ENCODE data around the gene TENM3.

Gene TENM3

GRCh38 chr4:182250446-182250845 lies 7.2 kb downstream of the TENM3 start:
- no peak for ATAC-seq
- no peak for TF ChIP-seq ZNF70 (CRISPR knock-in tag; IDR thresholded peaks at IDR 0.05)
- TF ChIP-seq ARNTL (CRISPR knock-in tag; IDR thresholded peaks at IDR 0.05; ENCODE audit: borderline replicate concordance, low read depth), result no peak
- no peak for TF ChIP-seq GLIS3 (CRISPR knock-in tag; IDR thresholded peaks at IDR 0.05)
- TF ChIP-seq CSDC2 (CRISPR knock-in tag; IDR thresholded peaks at IDR 0.05), result no peak
- no peak for TF ChIP-seq ZC3H10 (CRISPR knock-in tag; IDR thresholded peaks at IDR 0.05)
- no peak for TF ChIP-seq PATZ1 (CRISPR knock-in tag; IDR thresholded peaks at IDR 0.05; ENCODE audit: borderline replicate concordance)
- no peak for TF ChIP-seq POU6F1 (CRISPR knock-in tag; IDR thresholded peaks at IDR 0.05; ENCODE audit: borderline replicate concordance, low read depth)
- TF ChIP-seq CREB5 (CRISPR knock-in tag; IDR thresholded peaks at IDR 0.05; ENCODE audit: low read depth), result no peak

- no peak for TF ChIP-seq OSR1 (CRISPR knock-in tag; IDR thresholded peaks at IDR 0.05)
- TF ChIP-seq TOX (CRISPR knock-in tag; IDR thresholded peaks at IDR 0.05; ENCODE audit: borderline replicate concordance), result no peak
- no peak for TF ChIP-seq GLIS3 (CRISPR knock-in tag; IDR thresholded peaks at IDR 0.05)
- no peak for TF ChIP-seq ZC3H10 (CRISPR knock-in tag; IDR thresholded peaks at IDR 0.05)
- TF ChIP-seq SNAI2 (CRISPR knock-in tag; IDR thresholded peaks at IDR 0.05), result no peak
- no peak for TF ChIP-seq PPARA (CRISPR knock-in tag; IDR thresholded peaks at IDR 0.05; ENCODE audit: borderline replicate concordance)
- no peak for TF ChIP-seq CSDC2 (CRISPR knock-in tag; IDR thresholded peaks at IDR 0.05)
- no peak for TF ChIP-seq PATZ1 (CRISPR knock-in tag; IDR thresholded peaks at IDR 0.05; ENCODE audit: borderline replicate concordance)
- no peak for TF ChIP-seq ZNF8 (CRISPR knock-in tag; IDR thresholded peaks at IDR 0.05)
- no peak for TF ChIP-seq CREB5 (CRISPR knock-in tag; IDR thresholded peaks at IDR 0.05; ENCODE audit: low read depth)
- no peak for TF ChIP-seq BACH2 (CRISPR knock-in tag; IDR thresholded peaks at IDR 0.05; ENCODE audit: borderline replicate concordance)
- no peak for TF ChIP-seq ISL1 (CRISPR knock-in tag; IDR thresholded peaks at IDR 0.05)
- TF ChIP-seq ZNF565 (CRISPR knock-in tag; conservative IDR thresholded peaks at IDR 0.05; ENCODE audit: low read depth), result no peak
- no peak for TF ChIP-seq ZFP30 (CRISPR knock-in tag; IDR thresholded peaks at IDR 0.05)
- no peak for TF ChIP-seq POU6F1 (CRISPR knock-in tag; IDR thresholded peaks at IDR 0.05; ENCODE audit: borderline replicate concordance, low read depth)
- TF ChIP-seq ZFP3 (CRISPR knock-in tag; IDR thresholded peaks at IDR 0.05), result no peak
- no peak for TF ChIP-seq ESRRG (CRISPR knock-in tag; IDR thresholded peaks at IDR 0.05)
- no peak for TF ChIP-seq ARNTL (CRISPR knock-in tag; IDR thresholded peaks at IDR 0.05; ENCODE audit: borderline replicate concordance, low read depth)
- no peak for TF ChIP-seq RARB (CRISPR knock-in tag; IDR thresholded peaks at IDR 0.05)
Measured at GRCh38 chr4:182251116-182251515, 7.9 kb downstream of the TENM3 start.

GRCh38 chr4:182252220-182252619 lies 9.0 kb downstream of the TENM3 start:
- ATAC-seq, result no peak
- TF ChIP-seq ZNF70 (CRISPR knock-in tag; IDR thresholded peaks at IDR 0.05) (no peak), ARNTL (CRISPR knock-in tag; IDR thresholded peaks at IDR 0.05; ENCODE audit: borderline replicate concordance, low read depth) (no peak), CSRNP3 (CRISPR knock-in tag; IDR thresholded peaks at IDR 0.05) (no peak), CREB5 (CRISPR knock-in tag; IDR thresholded peaks at IDR 0.05; ENCODE audit: low read depth) (no peak), TOX (CRISPR knock-in tag; IDR thresholded peaks at IDR 0.05; ENCODE audit: borderline replicate concordance) (no peak), ZFP3 (CRISPR knock-in tag; IDR thresholded peaks at IDR 0.05) (no peak), POU6F1 (CRISPR knock-in tag; IDR thresholded peaks at IDR 0.05; ENCODE audit: borderline replicate concordance, low read depth) (no peak), SNAI2 (CRISPR knock-in tag; IDR thresholded peaks at IDR 0.05) (no peak), PPARA (CRISPR knock-in tag; IDR thresholded peaks at IDR 0.05; ENCODE audit: borderline replicate concordance) (no peak), RARB (CRISPR knock-in tag; IDR thresholded peaks at IDR 0.05) (no peak), BACH2 (CRISPR knock-in tag; IDR thresholded peaks at IDR 0.05; ENCODE audit: borderline replicate concordance) (no peak), ZFP30 (CRISPR knock-in tag; IDR thresholded peaks at IDR 0.05) (no peak), TCF4 (CRISPR knock-in tag; IDR thresholded peaks at IDR 0.05; ENCODE audit: borderline replicate concordance) (no peak)

More at GRCh38 chr4:182251116-182251515, 7.9 kb downstream of the TENM3 start:
- ATAC-seq, result no peak
